BLaER1 treated with 17β-estradiol and CSF1 and Interleukin-3, amounts not matched to agents 10 nM and 100 nM (cell line): ENCODE results near the gene PKLR.

Source experiments
- H3K27ac ChIP-seq, 11 experiments: shearing (Covaris generic); formaldehyde crosslinking; 2 replicates each; pipeline ENCODE4 v1.8.1; 2022
- H3K27me3 ChIP-seq, 11 experiments: shearing (Covaris generic); formaldehyde crosslinking; 2 replicates each; pipeline ENCODE4 v1.8.1; 2022
- H3K36me3 ChIP-seq, 11 experiments: shearing (Covaris generic); formaldehyde crosslinking; 2 replicates each; pipeline ENCODE4 v1.8.1; 2022
- H3K4me1 ChIP-seq, 10 experiments: shearing (Covaris generic); formaldehyde crosslinking; 2 replicates each; pipeline ENCODE4 v1.8.1; 2022
- H3K4me2 ChIP-seq, 11 experiments: shearing (Covaris generic); formaldehyde crosslinking; 2 replicates each; pipeline ENCODE4 v1.8.1; 2022
- H3K4me3 ChIP-seq, 10 experiments: shearing (Covaris generic); formaldehyde crosslinking; 2 replicates each; pipeline ENCODE4 v1.8.1; 2022
- H3K9ac ChIP-seq, 11 experiments: shearing (Covaris generic); formaldehyde crosslinking; 2 replicates each; pipeline ENCODE4 v1.8.1; 2022
- H3K9me3 ChIP-seq, 11 experiments: shearing (Covaris generic); formaldehyde crosslinking; replicated peaks in 1 of 11; 2 replicates each; pipeline ENCODE4 v1.8.1; 2022
- H4K20me1 ChIP-seq, 11 experiments: shearing (Covaris generic); formaldehyde crosslinking; 2 replicates each; pipeline ENCODE4 v1.8.1; 2022
- Cebpa-rat ChIP-seq, 11 experiments: shearing (Covaris generic); IDR thresholded peaks; 2 replicates each; pipeline ENCODE4 v1.8.1; 2022

PKLR gene

GRCh38 chr1:155244368-155245162 lies 56.7 kb downstream of the PKLR start:
- H3K4me3 ChIP-seq: peak overlapping the region; percentile 60 to 76 (median 68)
- no peak for TF ChIP-seq Cebpa-rat (IDR thresholded peaks at IDR 0.05)

GRCh38 chr1:155242805-155243358 lies 58.4 kb downstream of the PKLR start:
- H3K36me3 ChIP-seq: peaks cover 13 to 33% (median 23%) of the 10 kb centered on the region in 11 experiments
- peak overlapping the region; percentile 80 to 98 (median 93) for H3K4me2 ChIP-seq
- no peak for TF ChIP-seq Cebpa-rat (IDR thresholded peaks at IDR 0.05)
- peaks cover 42 to 57% (median 50%) of the 10 kb centered on the region in 10 experiments for H3K4me1 ChIP-seq
- no peaks in the 10 kb centered on the region for H4K20me1 ChIP-seq
- H3K4me3 ChIP-seq: peak overlapping the region; percentile 60 to 76 (median 68); a peak in 19 of 20 replicates
- peak overlapping the region in 9 of 11 experiments; percentile 19 to 90 (median 86); a peak in 9 of 22 replicates for H3K27ac ChIP-seq
- H3K27me3 ChIP-seq: no peaks in the 10 kb centered on the region
- no peaks in the 10 kb centered on the region for H3K9me3 ChIP-seq
- H3K9ac ChIP-seq: peak overlapping the region; percentile 81 to 87 (median 85); a peak in 20 of 22 replicates

More at GRCh38 chr1:155244368-155245162, 56.7 kb downstream of the PKLR start:
- Histone ChIP-seq H3K4me2 (peak overlapping the region; percentile 80 to 98 (median 93)), H3K27me3 (no peaks in the 10 kb centered on the region), H3K9me3 (no peaks in the 10 kb centered on the region), H3K27ac (peak overlapping the region; percentile 51 to 90 (median 85); a peak in 21 of 22 replicates), H3K9ac (peak overlapping the region; percentile 81 to 87 (median 85)), H4K20me1 (no peaks in the 10 kb centered on the region), H3K36me3 (peaks cover 7 to 32% (median 19%) of the 10 kb centered on the region in 11 experiments; a peak in 20 of 22 replicates), H3K4me1 (peaks cover 42 to 55% (median 48%) of the 10 kb centered on the region in 10 experiments)

GRCh38 chr1:155241841-155242264 lies 59.4 kb downstream of the PKLR start:
- Histone ChIP-seq H3K4me1 (peaks cover 43 to 68% (median 53%) of the 10 kb centered on the region in 10 experiments), H3K9me3 (no peaks in the 10 kb centered on the region), H3K4me2 (peak overlapping the region; percentile 79 to 98 (median 92)), H3K9ac (peak overlapping the region in 6 of 11 experiments; percentile 39 to 76 (median 74); a peak in 8 of 22 replicates), H4K20me1 (no peaks in the 10 kb centered on the region), H3K36me3 (peaks cover 15 to 33% (median 25%) of the 10 kb centered on the region in 11 experiments; a peak in 21 of 22 replicates), H3K27ac (peak overlapping the region in 10 of 11 experiments; percentile 3 to 77 (median 54); a peak in 14 of 22 replicates), H3K4me3 (peak overlapping the region in 4 of 10 experiments; percentile 57 to 73 (median 63); a peak in 2 of 20 replicates), H3K27me3 (no peaks in the 10 kb centered on the region)
- TF ChIP-seq Cebpa-rat (IDR thresholded peaks at IDR 0.05): no peak

GRCh38 chr1:155241069-155241679 lies 60.1 kb downstream of the PKLR start:
- no peaks in the 10 kb centered on the region for H4K20me1 ChIP-seq
- peak overlapping the region; percentile 52 to 73 (median 60) for H3K4me3 ChIP-seq
- H3K4me2 ChIP-seq: peak overlapping the region; percentile 79 to 98 (median 92)
- H3K9ac ChIP-seq: peak overlapping the region; percentile 44 to 78 (median 72); a peak in 20 of 22 replicates
- H3K27ac ChIP-seq: peak overlapping the region in 10 of 11 experiments; percentile 3 to 77 (median 58); a peak in 18 of 22 replicates
- peak in 2 of 11 experiments; percentile 29 to 54; a peak in 1 of 22 replicates for TF ChIP-seq Cebpa-rat (IDR thresholded peaks at IDR 0.05)
- H3K9me3 ChIP-seq: no peaks in the 10 kb centered on the region
- H3K27me3 ChIP-seq: no peaks in the 10 kb centered on the region
- peaks cover 17 to 36% (median 32%) of the 10 kb centered on the region in 11 experiments; a peak in 21 of 22 replicates for H3K36me3 ChIP-seq
- peaks cover 43 to 74% (median 60%) of the 10 kb centered on the region in 10 experiments for H3K4me1 ChIP-seq
